NCI-H1092 treated with DMSO at 0.1 percent for 48 hours (cell line): ENCODE results near the gene CXCL12.

ENCODE experiments used
- DNase-seq: peaks from one replicate; lab custom pipeline; 2025; lab: John Stamatoyannopoulos, UW

CXCL12 gene

GRCh38 chr10:44362866-44363711 lies 21.8 kb downstream of the CXCL12 start:
- no peak for DNase-seq

- no peak for DNase-seq
Measured at GRCh38 chr10:44361109-44361508, 23.8 kb downstream of the CXCL12 start.

DNA sequence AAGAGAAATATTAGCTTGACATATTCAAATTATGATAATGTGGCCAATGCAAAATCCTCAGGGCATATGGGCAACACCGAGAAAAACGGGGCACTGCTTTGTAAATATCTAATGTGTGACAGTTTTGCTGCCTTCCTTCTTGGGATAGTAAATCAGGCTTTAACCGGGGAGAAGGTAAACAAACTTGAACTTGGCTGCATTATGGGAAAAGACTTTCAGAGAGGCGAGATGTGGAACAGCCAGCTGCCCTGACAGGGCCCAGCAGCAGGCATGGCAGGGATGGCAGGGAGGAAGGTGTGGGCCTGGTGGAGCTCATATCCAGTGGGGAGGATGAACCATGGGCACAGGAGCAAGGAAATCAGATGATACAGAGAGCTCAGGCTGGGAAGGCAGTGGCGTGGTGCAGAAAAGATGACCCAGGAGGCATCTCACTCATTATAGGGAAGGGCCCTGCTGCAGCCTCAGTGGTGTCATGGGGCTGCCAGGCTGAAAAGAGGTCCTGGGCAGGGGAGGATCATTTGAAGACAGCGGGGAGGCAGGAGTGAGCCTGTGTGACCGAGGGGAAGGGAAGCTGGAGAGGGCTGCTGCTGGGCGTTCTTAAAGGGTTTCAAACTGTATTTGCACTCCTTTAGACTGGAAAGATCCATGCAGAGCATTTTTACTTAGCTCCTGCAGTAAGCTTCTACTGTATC lies 26.7 kb downstream of the CXCL12 start:
- DNase-seq, result no peak

- DNase-seq, result no peak
Measured at GRCh38 chr10:44357023-44357540, 27.8 kb downstream of the CXCL12 start.

DNA sequence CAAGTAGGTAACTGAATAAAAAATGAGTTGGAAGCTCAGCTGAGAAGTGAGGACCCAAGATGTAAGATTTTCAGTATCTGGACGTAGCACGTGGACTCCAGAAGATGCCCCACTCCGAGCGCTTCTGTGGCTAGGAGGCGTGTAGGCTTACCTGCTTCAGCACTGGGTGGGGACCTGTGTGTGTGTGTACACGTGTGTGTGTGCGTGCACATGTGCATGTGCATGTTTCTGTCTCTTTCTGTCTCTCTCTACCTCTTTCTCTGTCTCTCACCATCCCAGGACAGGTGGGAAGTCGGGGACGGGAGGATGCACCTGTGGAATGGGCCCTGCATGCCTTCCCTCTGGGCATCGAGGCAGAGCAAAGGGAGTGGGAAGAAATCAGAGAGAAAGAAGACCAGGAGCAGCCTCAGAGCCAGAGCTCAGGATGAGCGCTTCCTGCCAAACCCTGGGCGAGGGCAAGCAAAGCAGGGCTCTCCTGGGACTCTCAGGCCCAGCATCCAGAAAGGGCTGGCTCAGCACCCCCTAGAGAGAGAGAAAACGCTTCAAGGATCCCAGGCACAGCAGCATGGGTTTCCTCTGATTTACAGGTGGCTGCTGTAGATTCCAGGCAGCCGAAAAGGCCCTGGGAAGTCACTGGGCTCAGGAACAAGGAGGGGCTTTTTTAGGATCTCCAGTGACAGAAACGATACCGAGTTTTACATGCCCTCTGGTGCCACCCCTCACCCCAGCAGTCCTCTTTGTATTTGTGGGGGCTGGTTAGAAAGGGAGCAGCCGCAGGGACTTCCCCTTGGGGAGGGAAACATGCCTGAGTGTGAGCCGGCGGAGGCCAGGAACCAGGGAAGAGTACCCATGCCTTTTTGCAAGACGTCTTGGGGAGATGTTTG lies 28.5 kb downstream of the CXCL12 start:
- DNase-seq, result no peak

- no peak for DNase-seq
Measured at GRCh38 chr10:44355630-44356029, 29.3 kb downstream of the CXCL12 start.

- DNase-seq, result no peak
Measured at GRCh38 chr10:44354771-44355170, 30.1 kb downstream of the CXCL12 start.

DNA sequence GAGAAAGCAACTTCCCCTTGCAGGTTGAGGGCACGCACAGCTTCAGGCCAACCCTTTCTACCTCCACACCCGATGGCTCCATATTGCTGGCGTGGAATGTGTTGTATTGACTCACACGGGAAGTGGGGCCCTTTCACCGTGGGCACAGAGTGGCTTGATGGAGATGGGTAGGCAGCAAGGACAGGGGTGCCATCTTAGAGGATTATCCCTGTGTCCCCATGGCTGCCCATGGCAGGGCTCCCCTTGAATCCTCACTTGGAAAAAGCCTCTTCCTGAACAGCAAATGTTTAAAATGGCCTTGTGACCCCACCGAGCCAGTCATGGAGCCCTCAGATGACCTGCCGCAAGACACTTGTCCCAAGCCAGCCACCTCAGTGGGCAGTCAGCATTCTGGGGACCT lies 31.2 kb downstream of the CXCL12 start:
- no peak for DNase-seq

GRCh38 chr10:44353128-44353390 lies 31.8 kb downstream of the CXCL12 start:
- DNase-seq, result no peak

DNA sequence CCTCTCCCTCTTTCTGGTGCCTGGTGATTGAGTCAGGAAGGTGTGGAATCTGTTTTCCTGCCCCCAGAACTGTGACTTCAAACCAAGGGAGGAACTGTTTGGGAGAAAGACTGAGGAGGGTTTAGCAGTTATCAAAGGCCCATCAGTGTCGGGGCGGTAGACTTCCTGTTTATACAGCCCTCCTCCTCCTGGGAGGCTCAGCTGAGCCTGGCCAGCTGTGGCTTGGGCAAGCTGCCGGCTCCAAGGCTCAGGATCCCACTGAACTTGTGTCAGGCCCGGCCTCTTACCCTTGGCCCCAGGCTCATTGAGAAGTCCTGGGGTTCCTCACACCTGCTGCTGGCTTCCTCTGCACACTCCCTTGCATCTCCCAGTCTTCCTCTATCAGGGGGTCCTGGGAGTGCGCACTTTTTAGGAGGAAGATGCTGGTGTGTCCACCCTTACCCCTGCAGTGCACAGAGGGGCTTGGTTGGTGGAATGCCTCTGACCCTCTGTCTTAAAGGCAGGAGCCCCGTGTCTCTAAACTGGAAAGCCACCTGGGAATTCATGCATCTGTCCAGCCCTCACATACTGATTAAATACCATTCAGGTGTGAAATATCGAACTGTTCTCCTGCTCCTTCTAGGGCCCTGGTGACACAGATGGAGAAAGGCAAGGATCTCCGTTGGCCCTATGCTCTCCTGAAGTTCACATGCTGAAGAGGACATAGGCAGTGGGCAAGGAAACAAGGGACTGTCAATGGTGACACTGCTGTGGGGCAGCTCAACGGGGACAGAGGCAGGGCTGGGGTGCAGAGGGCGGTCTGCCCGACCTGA lies 32.4 kb downstream of the CXCL12 start:
- DNase-seq, result no peak

DNA sequence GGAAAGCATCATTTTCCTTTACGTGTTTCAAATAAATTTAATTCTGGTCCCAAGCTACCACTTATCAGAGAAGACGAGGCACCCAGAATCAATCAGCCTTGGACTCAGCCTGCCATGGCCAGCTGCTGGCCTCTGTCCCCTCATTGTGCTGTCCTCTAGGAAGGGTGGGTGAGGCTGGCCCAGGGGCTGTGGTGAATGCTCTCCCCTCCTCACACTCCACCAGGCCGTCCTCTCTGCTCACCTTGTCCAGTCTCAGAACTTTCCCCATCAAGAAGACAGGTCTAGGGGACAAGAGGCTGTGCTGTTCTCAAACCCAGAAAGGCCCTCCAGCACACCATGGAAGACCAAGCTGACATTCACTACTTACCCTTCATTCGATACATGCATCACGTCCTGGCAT lies 36.4 kb downstream of the CXCL12 start:
- DNase-seq, result no peak

DNA sequence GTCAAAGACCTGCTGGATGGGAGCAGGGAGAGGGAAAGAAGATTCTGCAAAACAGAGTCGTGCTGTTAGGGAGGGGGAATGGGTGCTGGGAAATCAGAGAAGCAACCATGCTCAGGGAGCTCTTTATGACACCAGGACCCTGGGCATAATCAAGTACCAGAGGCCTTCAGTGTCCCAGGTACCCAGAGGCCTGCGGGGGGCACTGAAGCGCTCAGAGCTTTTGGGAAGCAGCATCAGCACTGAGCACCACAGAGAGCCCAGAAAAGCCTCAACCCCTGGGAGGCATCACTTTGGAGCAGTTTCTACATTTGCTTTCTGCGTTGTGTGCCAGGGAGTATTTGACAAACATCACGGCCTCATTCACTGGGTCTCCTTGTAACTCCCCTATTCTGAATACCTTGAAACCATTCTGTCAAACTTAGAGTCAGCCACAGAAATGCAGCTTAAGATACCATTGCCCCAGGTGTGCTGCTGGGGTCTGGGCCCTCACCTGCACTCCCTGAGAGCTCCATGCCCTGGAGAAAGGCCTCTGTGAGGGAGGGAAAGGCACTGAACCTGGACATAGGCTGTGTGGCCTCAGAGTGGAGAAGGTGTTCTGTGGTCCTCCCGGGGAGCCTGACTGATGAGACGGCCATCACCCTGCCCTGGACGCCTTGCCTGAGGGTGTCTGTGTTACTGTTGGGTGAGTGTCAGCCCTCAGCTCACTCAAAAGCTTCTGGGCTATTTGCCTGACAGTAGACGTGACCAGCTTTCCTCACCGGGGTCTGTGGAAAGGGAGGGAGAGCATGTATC lies 37.1 kb downstream of the CXCL12 start:
- DNase-seq, result no peak

DNA sequence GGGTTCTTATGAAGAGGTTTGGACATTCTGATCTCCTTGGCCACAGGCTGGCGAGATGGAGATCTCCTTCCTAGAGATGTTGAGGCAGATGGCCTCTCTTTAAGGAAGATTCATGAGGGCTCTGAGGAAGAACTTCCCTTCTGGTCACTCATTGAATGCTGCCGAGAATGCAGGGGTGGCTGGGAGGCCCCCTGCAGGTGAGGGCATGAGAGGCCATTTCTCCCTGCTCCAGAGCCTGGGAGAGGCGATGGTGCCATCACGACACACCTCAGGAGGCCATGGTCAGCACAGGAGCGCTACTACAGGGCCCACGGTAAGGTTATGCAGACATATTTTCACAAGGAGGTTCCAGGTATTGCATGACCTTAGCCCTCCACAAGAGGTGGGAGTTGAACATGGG lies 40.2 kb downstream of the CXCL12 start:
- no peak for DNase-seq

DNA sequence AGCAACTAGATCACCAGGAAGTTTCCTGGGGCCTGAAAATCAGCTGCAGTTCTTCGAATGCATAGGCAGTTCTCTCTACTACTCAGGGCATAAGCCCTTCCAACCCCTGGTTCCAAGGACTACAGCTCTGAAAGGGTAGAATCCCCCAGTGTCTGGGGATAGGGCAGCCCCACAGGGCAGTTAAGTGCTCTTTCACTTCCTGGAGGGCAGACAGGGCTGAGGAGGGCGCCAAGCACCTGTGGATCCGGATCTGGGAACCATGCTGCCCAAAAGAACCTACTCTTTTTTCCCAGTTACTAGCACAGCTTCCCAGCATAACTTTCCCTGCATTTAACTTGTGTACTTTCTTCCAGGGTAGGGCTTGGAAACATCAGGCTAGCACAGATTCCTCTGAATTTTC lies 41.1 kb downstream of the CXCL12 start:
- no peak for DNase-seq

- DNase-seq, result no peak
Measured at GRCh38 chr10:44341886-44342285, 43.0 kb downstream of the CXCL12 start.

DNA sequence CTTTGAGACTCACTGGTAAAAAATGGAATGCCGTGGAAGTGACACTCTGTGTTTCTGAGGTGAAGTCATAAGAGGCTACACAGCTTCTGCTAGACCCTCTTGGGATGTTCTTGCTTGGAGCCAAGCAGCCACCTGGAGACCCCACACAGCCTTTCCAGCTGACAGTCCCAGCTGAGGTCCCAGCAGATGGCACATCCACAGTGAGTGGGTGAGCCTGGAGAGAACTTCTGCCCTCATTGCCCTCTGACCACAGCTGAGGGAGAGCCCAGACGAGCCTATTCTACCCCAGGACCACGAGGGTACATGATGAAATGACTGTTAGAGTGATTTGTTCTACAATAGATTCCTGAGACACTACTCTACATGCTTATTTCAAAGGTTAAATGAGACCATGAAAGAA lies 44.3 kb downstream of the CXCL12 start:
- DNase-seq, result no peak

- DNase-seq, result no peak
Measured at GRCh38 chr10:44339218-44339617, 45.7 kb downstream of the CXCL12 start.

DNA sequence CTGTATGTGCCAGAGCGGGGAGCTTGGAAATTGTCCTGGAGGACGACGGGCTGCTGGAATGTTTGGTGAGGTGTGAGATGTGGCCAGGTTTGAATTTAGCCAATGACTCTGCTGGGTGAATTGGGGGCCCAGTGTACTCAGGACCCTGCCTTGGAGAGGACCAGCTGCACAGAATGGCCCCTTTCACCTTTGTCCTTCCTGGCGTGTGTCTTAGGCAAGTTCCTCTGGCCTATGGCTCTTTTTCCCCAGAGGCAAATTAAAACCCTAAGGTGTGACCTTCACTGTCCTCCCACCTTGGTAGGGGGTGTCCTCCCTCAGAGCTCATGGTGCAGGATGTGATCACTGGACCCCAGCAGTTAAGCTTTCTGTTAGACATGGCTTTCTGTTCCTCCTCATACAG lies 47.8 kb downstream of the CXCL12 start:
- no peak for DNase-seq

DNA sequence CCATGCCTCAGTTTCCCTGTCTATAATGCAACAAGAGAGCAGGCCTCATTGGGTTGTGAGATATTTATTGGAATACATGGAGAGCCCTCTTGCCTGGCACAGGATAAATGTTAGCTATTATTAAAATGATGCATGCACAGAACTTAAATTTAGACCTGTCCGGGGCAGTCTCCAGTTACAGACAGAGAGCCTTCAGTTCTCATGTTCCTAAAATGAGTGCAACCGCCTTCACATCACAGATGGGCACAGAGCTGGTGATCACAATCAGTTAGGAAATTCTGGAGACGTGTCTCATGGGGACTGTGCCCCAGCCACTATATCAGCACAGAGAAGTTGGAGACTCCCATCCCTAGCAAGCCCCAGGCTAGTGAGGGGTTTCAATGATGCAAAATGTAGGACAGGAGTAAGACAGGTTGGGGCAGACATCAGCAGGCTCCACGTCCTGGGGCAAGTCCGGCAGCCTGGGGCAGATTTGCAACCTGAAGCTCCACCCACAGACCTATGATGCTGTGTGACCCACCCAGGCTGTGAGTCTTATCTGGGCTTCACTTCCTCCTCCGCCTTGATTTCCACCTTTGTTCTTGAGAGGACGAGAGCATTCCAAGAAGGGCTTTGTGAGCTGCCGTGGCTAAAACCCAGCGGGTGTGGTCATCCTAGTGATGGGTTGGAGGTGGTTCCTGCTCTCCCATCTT lies 49.4 kb downstream of the CXCL12 start:
- no peak for DNase-seq

DNA sequence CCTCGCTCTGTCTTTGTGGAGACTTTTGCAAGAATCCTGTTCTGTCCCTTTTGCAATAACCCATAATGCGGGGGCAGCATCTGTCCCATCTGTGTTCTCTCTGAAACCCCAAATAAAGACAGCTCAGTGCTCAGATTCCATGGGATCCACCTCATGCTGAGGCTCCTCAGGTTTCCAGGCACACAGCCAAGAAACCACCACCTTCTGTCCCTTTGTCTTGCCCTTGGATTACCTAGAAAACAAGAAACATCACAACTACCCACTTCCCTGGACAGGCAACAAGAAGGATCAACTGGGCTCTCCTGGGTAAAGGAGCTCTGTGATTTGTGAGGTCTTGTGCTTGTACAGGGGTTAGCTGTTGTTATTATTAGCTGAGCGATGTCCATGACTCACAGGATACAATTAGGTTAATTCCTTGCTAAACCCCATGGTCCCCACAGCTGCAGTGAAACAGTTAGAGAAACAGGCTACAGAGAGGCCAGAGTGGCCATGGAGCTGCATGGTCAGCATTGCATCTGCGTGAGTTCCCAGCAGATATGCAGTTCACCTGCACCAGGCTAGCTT lies 50.2 kb downstream of the CXCL12 start:
- no peak for DNase-seq
